HepG2 (cell line): Measurements from ENCODE around the gene STRN3. TPM values are rescaled to one million over a fixed set of nuclear protein-coding genes. Genes with fewer than 3 reads are reported as not detected.

Experiments
- ATRX ChIP-seq: sonication (generic); formaldehyde crosslinking; IDR thresholded peaks from 2 replicates; pipeline ENCODE4 v1.4.0; 2020; ENCODE audit warnings: missing genetic modification reagents, borderline replicate concordance
- BCLAF1 ChIP-seq: fragments of 450-650 bp; IDR thresholded peaks from 2 replicates; pipeline ENCODE4 v1.6.1; 2017; ENCODE audit warnings: mild to moderate bottlenecking
- DMAP1 ChIP-seq: IDR thresholded peaks from 2 replicates; pipeline ENCODE4 v1.6.1; 2016
- ETV6 ChIP-seq: sonication (generic); formaldehyde crosslinking; conservative IDR thresholded peaks from 2 replicates; pipeline ENCODE4 v1.4.0; 2020; ENCODE audit warnings: missing genetic modification reagents
- GABPA ChIP-seq, 2 experiments: IDR thresholded peaks; 2 replicates each; pipeline ENCODE4 v1.6.1; 2011 to 2016; ENCODE audit warnings: low read depth in 2 of 2, low read length in 1 of 2, missing biosample characterization in 1 of 2, missing genetic modification characterization in 1 of 2
- KAT7 ChIP-seq: IDR thresholded peaks from 2 replicates; pipeline ENCODE4 v1.6.1; 2018; ENCODE audit warnings: borderline replicate concordance, missing compliant biosample characterization
- MATR3 ChIP-seq: sonication (generic); formaldehyde crosslinking; IDR thresholded peaks from 2 replicates; pipeline ENCODE4 v1.4.0; 2020; ENCODE audit warnings: missing genetic modification reagents
- MXI1 ChIP-seq: IDR thresholded peaks from 3 replicates; pipeline ENCODE4 v1.6.1; 2012; ENCODE audit warnings: low read depth, low read length, inconsistent platforms, borderline replicate concordance
- SP1 ChIP-seq, 2 experiments: fragments of 450-650 bp in 1 of 2; sonication (generic) in 1 of 2; formaldehyde crosslinking in 1 of 2; IDR thresholded peaks; 2 replicates each; pipeline versions ENCODE4 v1.4.0 to v1.6.1; 2016 to 2020; ENCODE audit warnings: missing genetic modification reagents in 1 of 2
- SP4 ChIP-seq: sonication (generic); formaldehyde crosslinking; IDR thresholded peaks from 2 replicates; pipeline ENCODE4 v1.8.1; 2023; ENCODE audit warnings: mild to moderate bottlenecking, missing genetic modification reagents
- SRF ChIP-seq: IDR thresholded peaks from 2 replicates; pipeline ENCODE4 v1.6.1; 2011; ENCODE audit warnings: mild to moderate bottlenecking, low read depth, low read length, moderate library complexity
- TCF7L2 ChIP-seq: IDR thresholded peaks from 2 replicates; pipeline ENCODE4 v1.6.1; 2011; ENCODE audit warnings: mild to moderate bottlenecking, low read depth, low read length, moderate library complexity
- ZKSCAN8 ChIP-seq: IDR thresholded peaks from 2 replicates; pipeline ENCODE4 v1.6.1; 2016; ENCODE audit warnings: borderline replicate concordance, missing genetic modification reagents, missing compliant biosample characterization
- ZMAT3 ChIP-seq: sonication (generic); formaldehyde crosslinking; conservative IDR thresholded peaks from 2 replicates; pipeline ENCODE4 v1.7.0; 2021; ENCODE audit warnings: missing genetic modification reagents
- ZNF234 ChIP-seq: sonication (generic); formaldehyde crosslinking; conservative IDR thresholded peaks from 2 replicates; pipeline ENCODE4 v1.5.1; 2020; ENCODE audit warnings: mild to moderate bottlenecking, missing genetic modification reagents
- ZNF282 ChIP-seq: fragments of 450-650 bp; IDR thresholded peaks from 2 replicates; pipeline ENCODE4 v1.6.1; 2018; ENCODE audit not compliant: partially characterized antibody
- ZNF326 ChIP-seq: sonication (generic); formaldehyde crosslinking; IDR thresholded peaks from 2 replicates; pipeline ENCODE4 v1.4.0; 2020; ENCODE audit warnings: missing genetic modification reagents, borderline replicate concordance
- ZNF354B ChIP-seq: sonication (generic); formaldehyde crosslinking; IDR thresholded peaks from 2 replicates; pipeline ENCODE4 v1.8.0; 2022; ENCODE audit warnings: mild to moderate bottlenecking, missing genetic modification reagents
- ZNF367 ChIP-seq: sonication (generic); formaldehyde crosslinking; IDR thresholded peaks from 2 replicates; pipeline ENCODE4 v1.4.0; 2020; ENCODE audit warnings: missing genetic modification reagents, borderline replicate concordance
- ZNF530 ChIP-seq: sonication (generic); formaldehyde crosslinking; IDR thresholded peaks from 2 replicates; pipeline ENCODE4 v1.5.0; 2020; ENCODE audit warnings: low read depth, mild to moderate bottlenecking, missing genetic modification reagents
- ZNF720 ChIP-seq: sonication (generic); formaldehyde crosslinking; IDR thresholded peaks from 2 replicates; pipeline ENCODE4 v1.4.0; 2020; ENCODE audit warnings: missing genetic modification reagents
- polyA plus RNA-seq, 8 experiments: library from polyadenylated mRNA; depleted of rRNA in 3 of 8; stranded (reverse) in 7 of 8; unstranded in 1 of 8; fragments of >200 nt; fragmentation: Illumina TruSeq in 4 of 8; extraction: Trizol in 4 of 8; gene quantifications; 2 replicates each; pipeline versions ENCODE4 v1.2.1 to v1.2.3, GENCODE V29; 2011 to 2016; ENCODE audit warnings: low read depth in 4 of 8, missing spikeins in 1 of 8, mixed read lengths in 1 of 8; ENCODE audit not compliant: insufficient read depth in 1 of 8
- total RNA-seq, 5 experiments: library from RNA; depleted of rRNA; stranded (reverse); fragments of >200 nt; fragmentation: Illumina TruSeq; extraction: Trizol; gene quantifications; 2 replicates each; pipeline ENCODE4 v1.2.3, GENCODE V29; 2016; ENCODE audit warnings: low read depth in 1 of 5
- TF ChIP-seq, protein P1 (sequence below): sonication (generic); formaldehyde crosslinking; conservative IDR thresholded peaks from 2 replicates; pipeline ENCODE4 v1.4.0; 2020; ENCODE audit warnings: missing genetic modification reagents
- TF ChIP-seq, protein P2 (sequence below): sonication (generic); formaldehyde crosslinking; IDR thresholded peaks from 2 replicates; pipeline ENCODE4 v1.8.0; 2022; ENCODE audit warnings: mild to moderate bottlenecking, missing genetic modification reagents

Gene STRN3
- total and polyA plus RNA-seq, 2 of the 13 experiments (the other 11 are each of a cell fraction or from before 2014, with no cell fraction given): 49.4 to 123 TPM

DNA sequence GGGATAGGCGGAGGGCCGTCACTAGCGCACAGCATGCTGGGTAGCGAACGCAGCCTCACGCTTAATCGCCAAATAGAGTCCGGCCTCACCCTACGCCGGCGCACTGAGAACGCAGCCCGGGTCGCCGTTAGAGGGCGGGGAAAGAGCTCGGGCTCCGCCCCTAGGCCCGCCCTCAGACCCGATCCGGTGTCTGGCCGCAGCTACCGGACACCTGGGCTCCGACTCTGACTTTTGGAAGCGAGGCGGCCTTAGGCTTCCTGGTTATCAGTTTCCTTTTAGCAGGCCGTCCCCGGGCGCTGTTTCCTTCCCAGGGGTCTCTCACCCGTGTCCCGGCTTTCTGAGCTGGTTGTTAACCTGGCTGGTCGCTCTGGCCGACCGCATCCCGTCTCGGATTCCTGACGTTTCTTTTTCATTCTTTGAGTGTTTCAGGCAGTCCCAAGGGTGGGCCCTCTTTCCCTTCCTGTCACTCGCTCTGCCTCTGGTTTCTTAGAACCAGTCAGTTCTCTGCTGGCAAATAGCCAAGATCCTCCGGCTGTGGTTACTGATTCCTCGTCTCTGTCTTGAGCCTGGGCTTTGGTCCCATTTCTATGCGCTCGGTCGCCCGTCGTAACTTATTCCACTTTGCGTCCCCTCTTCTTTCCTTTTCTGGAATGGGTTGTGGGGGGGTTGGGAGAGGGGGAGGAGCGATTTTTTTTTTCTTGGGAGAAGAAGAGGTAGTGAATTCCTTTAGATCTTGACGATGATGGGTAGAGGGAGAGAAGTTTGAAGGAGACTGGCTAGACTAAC lies 464 bp upstream of the STRN3 start (continued):
- TF ChIP-seq ZNF326 (CRISPR knock-in tag): no peak
- TF ChIP-seq DMAP1 (CRISPR knock-in tag): peak; percentile 77
- TF ChIP-seq TCF7L2: no peak
- no peak for TF ChIP-seq ATRX (CRISPR knock-in tag)
- 0 out of 2 replicates have a peak, but pooled peaks have one; percentile 8 for TF ChIP-seq ZNF234 (CRISPR knock-in tag)
- TF ChIP-seq ZNF530: no peak
- no peak for TF ChIP-seq ZNF720 (CRISPR knock-in tag)
- TF ChIP-seq, protein P1, sequence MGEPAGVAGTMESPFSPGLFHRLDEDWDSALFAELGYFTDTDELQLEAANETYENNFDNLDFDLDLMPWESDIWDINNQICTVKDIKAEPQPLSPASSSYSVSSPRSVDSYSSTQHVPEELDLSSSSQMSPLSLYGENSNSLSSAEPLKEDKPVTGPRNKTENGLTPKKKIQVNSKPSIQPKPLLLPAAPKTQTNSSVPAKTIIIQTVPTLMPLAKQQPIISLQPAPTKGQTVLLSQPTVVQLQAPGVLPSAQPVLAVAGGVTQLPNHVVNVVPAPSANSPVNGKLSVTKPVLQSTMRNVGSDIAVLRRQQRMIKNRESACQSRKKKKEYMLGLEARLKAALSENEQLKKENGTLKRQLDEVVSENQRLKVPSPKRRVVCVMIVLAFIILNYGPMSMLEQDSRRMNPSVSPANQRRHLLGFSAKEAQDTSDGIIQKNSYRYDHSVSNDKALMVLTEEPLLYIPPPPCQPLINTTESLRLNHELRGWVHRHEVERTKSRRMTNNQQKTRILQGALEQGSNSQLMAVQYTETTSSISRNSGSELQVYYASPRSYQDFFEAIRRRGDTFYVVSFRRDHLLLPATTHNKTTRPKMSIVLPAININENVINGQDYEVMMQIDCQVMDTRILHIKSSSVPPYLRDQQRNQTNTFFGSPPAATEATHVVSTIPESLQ (CRISPR knock-in tag): 0 out of 2 replicates have a peak, but pooled peaks have one; percentile 89
- peak; percentile 88; the same call in 1 of the 2 replicates for TF ChIP-seq SP4 (CRISPR knock-in tag)
- TF ChIP-seq MXI1: peak; percentile 63; the same call in 2 of the 3 replicates
- TF ChIP-seq, protein P2, sequence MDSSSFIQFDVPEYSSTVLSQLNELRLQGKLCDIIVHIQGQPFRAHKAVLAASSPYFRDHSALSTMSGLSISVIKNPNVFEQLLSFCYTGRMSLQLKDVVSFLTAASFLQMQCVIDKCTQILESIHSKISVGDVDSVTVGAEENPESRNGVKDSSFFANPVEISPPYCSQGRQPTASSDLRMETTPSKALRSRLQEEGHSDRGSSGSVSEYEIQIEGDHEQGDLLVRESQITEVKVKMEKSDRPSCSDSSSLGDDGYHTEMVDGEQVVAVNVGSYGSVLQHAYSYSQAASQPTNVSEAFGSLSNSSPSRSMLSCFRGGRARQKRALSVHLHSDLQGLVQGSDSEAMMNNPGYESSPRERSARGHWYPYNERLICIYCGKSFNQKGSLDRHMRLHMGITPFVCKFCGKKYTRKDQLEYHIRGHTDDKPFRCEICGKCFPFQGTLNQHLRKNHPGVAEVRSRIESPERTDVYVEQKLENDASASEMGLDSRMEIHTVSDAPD (CRISPR knock-in tag): no peak
- TF ChIP-seq ZMAT3: no peak; the same call in none of the 2 replicates
- peak; percentile 54 for TF ChIP-seq KAT7 (CRISPR knock-in tag)
- no peak; the same call in none of the 2 replicates for TF ChIP-seq ETV6 (CRISPR knock-in tag)
- peak; percentile 91 for TF ChIP-seq SRF
- TF ChIP-seq ZNF282: no peak
- no peak for TF ChIP-seq SP1 (IDR thresholded peaks at IDR 0.05)
- TF ChIP-seq SP1 (CRISPR knock-in tag; IDR thresholded peaks at IDR 0.05): peak; percentile 82
- TF ChIP-seq ZNF367: 0 out of 2 replicates have a peak, but pooled peaks have one; percentile 53
- no peak for TF ChIP-seq ZNF354B (CRISPR knock-in tag)
- TF ChIP-seq GABPA (IDR thresholded peaks at IDR 0.05; ENCODE audit: low read depth, low read length): no peak
- TF ChIP-seq GABPA (CRISPR knock-in tag; IDR thresholded peaks at IDR 0.05; ENCODE audit: low read depth): no peak
- peak; percentile 20; the same call in 1 of the 2 replicates for TF ChIP-seq ZKSCAN8 (CRISPR knock-in tag)
- no peak for TF ChIP-seq MATR3
- no peak for TF ChIP-seq BCLAF1
